Endothelial cell of umbilical vein (primary cell): Measurements from ENCODE around the gene OR1I1.

Experiments used
- CTCF ChIP-seq, 2 donors: IDR thresholded peaks; 1 replicate in 1 of 2; 2 replicates in 1 of 2; pipeline ENCODE4 v1.5.1; 2011; ENCODE audit warnings: low read length in 2 of 2, mild to moderate bottlenecking in 2 of 2, moderate library complexity in 2 of 2, control low read depth in 1 of 2, inconsistent platforms in 1 of 2, low read depth in 1 of 2; ENCODE audit not compliant: insufficient read depth in 1 of 2; ENCODE audit errors: extremely low read depth in 1 of 2
- EZH2 ChIP-seq: IDR thresholded peaks from 2 replicates; pipeline ENCODE4 v1.6.1; 2012; ENCODE audit warnings: borderline replicate concordance, low read depth, mild to moderate bottlenecking, moderate library complexity, low read length, inconsistent platforms; ENCODE audit not compliant: severe bottlenecking
- GATA2 ChIP-seq: IDR thresholded peaks from 2 replicates; pipeline ENCODE4 v1.7.0; 2011; ENCODE audit warnings: low read depth, mild to moderate bottlenecking, moderate library complexity, mixed read lengths, low read length; ENCODE audit not compliant: insufficient read length, insufficient read depth
- JUN ChIP-seq: IDR thresholded peaks from 2 replicates; pipeline ENCODE4 v1.6.1; 2011; ENCODE audit warnings: borderline replicate concordance, low read depth; ENCODE audit not compliant: insufficient read length, insufficient read depth
- MAX ChIP-seq: IDR thresholded peaks from 2 replicates; pipeline ENCODE4 v1.6.1; 2011; ENCODE audit not compliant: insufficient read depth, insufficient read length
- MYC ChIP-seq: IDR thresholded peaks from one replicate; pipeline ENCODE4 v1.6.1; 2011; ENCODE audit warnings: mild to moderate bottlenecking, low read depth, low read length
- POLR2A ChIP-seq: IDR thresholded peaks from 2 replicates; pipeline ENCODE4 v1.6.1; 2012; ENCODE audit warnings: low read depth, mild to moderate bottlenecking, control low read depth, low read length
- POLR2AphosphoS5 ChIP-seq: IDR thresholded peaks from 2 replicates; pipeline ENCODE4 v1.6.1; 2012; ENCODE audit warnings: low read depth, mild to moderate bottlenecking, control low read depth, low read length, moderate library complexity; ENCODE audit not compliant: insufficient read depth

GRCh38 chr19:15098460-15098859 lies 16.4 kb downstream of the OR1I1 start:
- TF ChIP-seq CTCF (IDR thresholded peaks at IDR 0.05; ENCODE audit: extremely low read depth in 1 of 2, insufficient read depth in 1 of 2, low read depth in 1 of 2, low read length in 2 of 2), result no peak
- TF ChIP-seq POLR2A, result no peak
- no peak for TF ChIP-seq POLR2AphosphoS5
- TF ChIP-seq GATA2, result no peak
- TF ChIP-seq EZH2, result no peak
- no peak for TF ChIP-seq MAX
- no peak for TF ChIP-seq MYC
- TF ChIP-seq JUN, result no peak
